Activated naive CD8-positive, alpha-beta T cell treated with anti-CD3 and anti-CD28 coated beads, Interleukin-2, amount 50 U/mL, for 24 hours (primary cell): ENCODE measurements around the gene RWDD2A.

Experiments used
- ATAC-seq: fragments of 150-1000 bp; cut with Tn5 transposase; one replicate; pipeline ENCODE4 v1.10.0; 2021
- DNase-seq: peaks from one replicate; pipeline ENCODE4 v3.0.0; 2021
- H3K27ac Mint-ChIP-seq: one replicate; pipeline ENCODE4 v1.8.0; 2021; ENCODE audit warnings: mild to moderate bottlenecking, mixed read lengths
- H3K27me3 Mint-ChIP-seq: one replicate; pipeline ENCODE4 v1.8.0; 2021; ENCODE audit warnings: mixed read lengths
- H3K36me3 Mint-ChIP-seq: one replicate; pipeline ENCODE4 v1.8.0; 2021; ENCODE audit warnings: low read depth, mixed read lengths
- H3K4me1 Mint-ChIP-seq: one replicate; pipeline ENCODE4 v1.8.0; 2021; ENCODE audit warnings: mixed read lengths
- H3K4me3 Mint-ChIP-seq: one replicate; pipeline ENCODE4 v1.8.0; 2021; ENCODE audit warnings: mild to moderate bottlenecking, moderate library complexity, mixed read lengths
- H3K9me3 Mint-ChIP-seq: one replicate; pipeline ENCODE4 v1.8.0; 2021; ENCODE audit warnings: mixed read lengths

Gene RWDD2A

GRCh38 chr6:83221276-83221675 lies 28.1 kb downstream of the RWDD2A start:
- Mint-ChIP-seq H3K36me3 (no peaks in the 10 kb centered on the region), H3K4me3 (no peak overlapping the region), H3K4me1 (no peaks in the 10 kb centered on the region), H3K9me3 (no peaks in the 10 kb centered on the region), H3K27ac (no peak overlapping the region), H3K27me3 (peaks cover 2% of the 10 kb centered on the region)
- ATAC-seq, result no peak
- DNase-seq, result no peak

- ATAC-seq (no peak), DNase-seq (no peak)
- H3K36me3 Mint-ChIP-seq, result no peaks in the 10 kb centered on the region
- H3K9me3 Mint-ChIP-seq, result no peaks in the 10 kb centered on the region
- no peak overlapping the region for H3K4me3 Mint-ChIP-seq
- H3K27ac Mint-ChIP-seq, result no peak overlapping the region
- no peaks in the 10 kb centered on the region for H3K4me1 Mint-ChIP-seq
- peaks cover 2% of the 10 kb centered on the region for H3K27me3 Mint-ChIP-seq
Measured at GRCh38 chr6:83221889-83222479, 28.8 kb downstream of the RWDD2A start.

- Mint-ChIP-seq H3K4me1 (no peaks in the 10 kb centered on the region), H3K4me3 (no peak overlapping the region), H3K27me3 (peaks cover 2% of the 10 kb centered on the region), H3K9me3 (no peaks in the 10 kb centered on the region), H3K36me3 (no peaks in the 10 kb centered on the region), H3K27ac (no peak overlapping the region)
- DNase-seq (no peak), ATAC-seq (no peak)
Measured at GRCh38 chr6:83226517-83226916, 33.4 kb downstream of the RWDD2A start.

GRCh38 chr6:83231146-83231545 lies 38.0 kb downstream of the RWDD2A start:
- no peaks in the 10 kb centered on the region for H3K36me3 Mint-ChIP-seq
- DNase-seq, result no peak
- no peak overlapping the region for H3K27ac Mint-ChIP-seq
- H3K4me1 Mint-ChIP-seq, result no peaks in the 10 kb centered on the region
- H3K9me3 Mint-ChIP-seq, result no peaks in the 10 kb centered on the region
- ATAC-seq, result no peak
- peaks cover 14% of the 10 kb centered on the region for H3K27me3 Mint-ChIP-seq
- H3K4me3 Mint-ChIP-seq, result no peak overlapping the region

- Mint-ChIP-seq H3K36me3 (no peaks in the 10 kb centered on the region), H3K4me1 (no peaks in the 10 kb centered on the region), H3K27me3 (peaks cover 9% of the 10 kb centered on the region), H3K4me3 (no peak overlapping the region), H3K27ac (no peak overlapping the region), H3K9me3 (peaks cover 3% of the 10 kb centered on the region)
- ATAC-seq (no peak), DNase-seq (no peak)
Measured at GRCh38 chr6:83247471-83247870, 54.3 kb downstream of the RWDD2A start.
